Occipital lobe (tissue), 2 donors: ENCODE measurements around the gene ARVCF. TPM values are rescaled to one million over a fixed set of nuclear protein-coding genes. Genes with fewer than 3 reads are reported as not detected.

Source experiments
- DNase-seq: peaks from one replicate; lab custom pipeline; 2025; lab: John Stamatoyannopoulos, UW
- total RNA-seq: library from RNA; depleted of rRNA; stranded (reverse); fragments of >200 nt; gene quantifications from one replicate; pipeline ENCODE4 v1.2.3, GENCODE V29; 2014

The ARVCF gene
- total RNA-seq, 1 donor from 2014 or later = 47.3 TPM

GRCh38 chr22:20019661-20020532 is 3.3 kb upstream of the ARVCF start:
- DNase-seq = no peak

- DNase-seq = no peak
These were observed 1.4 kb upstream of the ARVCF start for GRCh38 chr22:20018001-20018400.

GRCh38 chr22:20017622-20017958 is 967 bp upstream of the ARVCF start:
- no peak for DNase-seq

- no peak for DNase-seq
These were observed 471 bp downstream of the ARVCF start for GRCh38 chr22:20015971-20016733.

GRCh38 chr22:20015187-20015625 is 1.4 kb downstream of the ARVCF start:
- DNase-seq = no peak

- DNase-seq = no peak
These were observed 2.0 kb downstream of the ARVCF start for GRCh38 chr22:20014526-20015186.

- DNase-seq = peak; percentile 21
These were observed 3.2 kb downstream of the ARVCF start for GRCh38 chr22:20013382-20013871.

GRCh38 chr22:20012741-20013331 is 3.8 kb downstream of the ARVCF start:
- DNase-seq = no peak

GRCh38 chr22:20011993-20012740 is 4.5 kb downstream of the ARVCF start:
- no peak for DNase-seq

GRCh38 chr22:20011123-20011992 is 5.3 kb downstream of the ARVCF start:
- no peak for DNase-seq

GRCh38 chr22:20010307-20011122 is 6.1 kb downstream of the ARVCF start:
- DNase-seq = no peak

GRCh38 chr22:20009582-20010306 is 6.9 kb downstream of the ARVCF start:
- no peak for DNase-seq

- no peak for DNase-seq
These were observed 7.6 kb downstream of the ARVCF start for GRCh38 chr22:20009018-20009491.

GRCh38 chr22:20008221-20008995 is 8.2 kb downstream of the ARVCF start:
- DNase-seq = no peak

GRCh38 chr22:20004464-20004863 is 12.2 kb downstream of the ARVCF start:
- no peak for DNase-seq

GRCh38 chr22:20003304-20003703 is 13.3 kb downstream of the ARVCF start:
- DNase-seq = no peak

GRCh38 chr22:20002636-20003035 is 14.0 kb downstream of the ARVCF start:
- DNase-seq = no peak
